MG63 (cell line): ENCODE results near the gene KRTAP6-3. TPM values are rescaled to one million over a fixed set of nuclear protein-coding genes. Genes with fewer than 3 reads are reported as not detected.

Source experiments
- DNase-seq: peaks from one replicate; pipeline ENCODE4 v3.0.0-alpha.2; 2020
- H3K27me3 ChIP-seq: fragments of 250-450 bp; sonication (Bioruptor Pico); 2 replicates; pipeline ENCODE4 v1.5.1; 2020; ENCODE audit warnings: mild to moderate bottlenecking, moderate library complexity
- H3K36me3 ChIP-seq: fragments of 250-450 bp; sonication (Bioruptor Pico); 2 replicates; pipeline ENCODE4 v1.5.1; 2020; ENCODE audit warnings: mild to moderate bottlenecking, moderate library complexity
- H3K4me3 ChIP-seq: fragments of 250-450 bp; sonication (Bioruptor Pico); 2 replicates; pipeline ENCODE4 v1.5.1; 2020; ENCODE audit warnings: mild to moderate bottlenecking, moderate library complexity
- H3K9me3 ChIP-seq: fragments of 250-450 bp; sonication (Bioruptor Pico); 2 replicates; pipeline ENCODE4 v1.5.1; 2020; ENCODE audit warnings: mild to moderate bottlenecking, moderate library complexity
- total RNA-seq: library from RNA; depleted of rRNA; stranded (reverse); fragments of >200 nt; shearing (Covaris generic); gene quantifications from 2 replicates; pipeline ENCODE4 v1.2.3, GENCODE V29; 2014; ENCODE audit warnings: low replicate concordance; rRNA removed

KRTAP6-3 gene
- total RNA-seq, 1 experiment from 2014 or later: not detected

DNA sequence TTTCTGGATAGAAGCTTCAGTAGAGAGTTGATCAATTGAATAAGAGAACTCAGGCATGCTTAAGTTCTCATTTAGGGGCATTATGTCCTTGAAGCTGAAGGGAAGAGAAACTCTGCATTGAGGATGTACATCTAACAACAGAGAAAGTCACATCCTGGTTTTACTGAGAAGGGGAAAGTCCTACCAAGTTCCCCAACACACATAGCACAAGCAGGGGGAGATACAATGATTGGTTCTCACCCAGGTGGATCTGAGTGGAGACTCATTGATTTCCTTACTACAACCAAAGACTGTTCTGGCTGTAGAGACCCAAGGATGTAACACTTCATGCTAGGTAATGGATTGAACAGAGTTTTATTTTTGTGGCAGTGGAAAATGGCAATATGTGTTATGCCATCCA is 23.0 kb downstream of the KRTAP6-3 start:
- DNase-seq: no peak
- Histone ChIP-seq H3K4me3 (no peak overlapping the region), H3K36me3 (no peaks in the 10 kb centered on the region), H3K27me3 (no peaks in the 10 kb centered on the region), H3K9me3 (no peaks in the 10 kb centered on the region)

DNA sequence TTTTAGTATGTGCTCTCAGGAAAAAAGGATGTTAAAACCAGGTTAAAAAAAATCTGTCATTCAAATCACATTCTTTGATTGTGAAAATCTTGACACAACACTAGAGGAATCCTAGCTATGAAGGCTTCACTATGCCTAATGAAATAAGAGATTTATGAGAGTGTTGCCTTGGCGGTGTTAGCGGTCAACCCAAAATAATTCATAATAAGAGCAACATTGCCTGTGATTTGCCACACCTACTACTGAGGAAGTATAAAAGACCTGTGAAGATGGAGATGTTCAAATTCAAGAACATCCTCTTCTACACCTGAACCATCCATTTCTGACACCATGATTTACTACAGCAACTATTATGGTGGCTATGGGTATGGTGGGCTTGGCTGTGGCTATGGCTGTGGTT is 23.9 kb downstream of the KRTAP6-3 start, which contains the start of gene KRTAP20-1:
TSS of gene KRTAP20-1 (plus strand) at position 301 of the 400 bp plus-strand sequence. CDS start at position 331, 30 bp downstream.
- H3K4me3 ChIP-seq: no peak within 1 kb of the TSS
- H3K36me3 ChIP-seq: no peaks in the 10 kb centered on the region
- H3K27me3 ChIP-seq: no peaks in the 10 kb centered on the region
- DNase-seq: no peak
- no peaks in the 10 kb centered on the region for H3K9me3 ChIP-seq

DNA sequence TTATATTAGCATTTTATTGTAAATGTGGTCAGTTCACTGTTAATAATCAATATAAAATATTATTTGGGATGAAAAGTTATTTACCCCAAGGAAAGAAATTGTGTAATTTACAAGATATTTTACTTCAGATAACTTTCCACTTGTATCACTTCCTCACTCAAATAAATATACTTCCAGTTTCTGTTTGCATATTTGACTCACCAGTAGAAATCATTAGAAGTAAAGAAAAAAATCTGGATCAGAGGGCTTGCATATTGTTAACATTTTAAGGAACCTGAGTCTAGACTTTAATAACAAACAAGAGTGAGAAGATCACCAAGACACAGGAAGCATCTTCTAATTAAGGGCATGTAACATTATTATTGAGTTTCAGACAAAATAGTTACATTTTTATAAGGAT is 27.8 kb downstream of the KRTAP6-3 start:
- Histone ChIP-seq H3K4me3 (no peak overlapping the region), H3K9me3 (no peaks in the 10 kb centered on the region), H3K36me3 (no peaks in the 10 kb centered on the region), H3K27me3 (no peaks in the 10 kb centered on the region)
- no peak for DNase-seq

DNA sequence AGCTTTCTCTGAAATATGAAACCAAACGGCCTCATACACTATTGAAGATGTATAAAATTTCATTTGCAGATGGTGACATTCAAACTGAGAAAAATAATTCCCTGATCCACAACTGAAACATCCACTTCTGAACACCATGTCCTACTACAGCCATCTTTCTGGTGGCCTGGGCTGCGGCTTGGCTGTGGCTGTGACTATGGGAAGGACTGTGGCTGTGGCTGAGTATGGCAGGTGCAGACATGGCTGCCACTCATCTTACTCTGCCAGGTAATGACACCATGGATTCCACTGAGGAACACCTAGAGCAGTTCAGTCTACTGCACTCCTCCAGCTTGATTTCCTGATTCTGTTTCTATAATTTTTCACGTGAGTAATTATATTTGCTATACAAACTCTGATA is 28.3 kb downstream of the KRTAP6-3 start, which contains the start of gene KRTAP20-4:
TSS of gene KRTAP20-4 (plus strand) at position 106 of the 400 bp plus-strand sequence.
- no peak for DNase-seq
- no peak within 1 kb of the TSS for H3K4me3 ChIP-seq
- no peaks in the 10 kb centered on the region for H3K9me3 ChIP-seq
- H3K27me3 ChIP-seq: no peaks in the 10 kb centered on the region
- no peaks in the 10 kb centered on the region for H3K36me3 ChIP-seq

DNA sequence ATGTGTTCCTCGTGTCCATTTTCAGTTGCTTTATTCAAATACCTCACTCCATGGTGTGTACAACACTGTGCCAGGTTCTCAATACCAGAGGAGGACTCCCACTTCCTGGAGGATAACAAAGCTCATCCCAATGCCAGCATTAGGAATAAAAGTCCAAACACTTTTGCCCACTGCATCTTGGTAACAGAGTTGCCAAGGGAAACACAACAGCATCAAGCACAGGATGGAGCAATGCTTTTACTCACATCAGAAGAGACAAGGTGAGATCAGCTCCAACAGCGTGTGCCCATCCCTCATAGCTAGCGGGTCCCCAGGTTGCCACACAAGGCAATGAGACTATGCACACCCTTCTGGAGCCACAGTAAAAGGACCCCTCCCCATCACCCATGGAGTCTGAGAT is 31.1 kb downstream of the KRTAP6-3 start:
- Histone ChIP-seq H3K4me3 (no peak overlapping the region), H3K36me3 (no peaks in the 10 kb centered on the region), H3K9me3 (no peaks in the 10 kb centered on the region), H3K27me3 (no peaks in the 10 kb centered on the region)
- DNase-seq: no peak

DNA sequence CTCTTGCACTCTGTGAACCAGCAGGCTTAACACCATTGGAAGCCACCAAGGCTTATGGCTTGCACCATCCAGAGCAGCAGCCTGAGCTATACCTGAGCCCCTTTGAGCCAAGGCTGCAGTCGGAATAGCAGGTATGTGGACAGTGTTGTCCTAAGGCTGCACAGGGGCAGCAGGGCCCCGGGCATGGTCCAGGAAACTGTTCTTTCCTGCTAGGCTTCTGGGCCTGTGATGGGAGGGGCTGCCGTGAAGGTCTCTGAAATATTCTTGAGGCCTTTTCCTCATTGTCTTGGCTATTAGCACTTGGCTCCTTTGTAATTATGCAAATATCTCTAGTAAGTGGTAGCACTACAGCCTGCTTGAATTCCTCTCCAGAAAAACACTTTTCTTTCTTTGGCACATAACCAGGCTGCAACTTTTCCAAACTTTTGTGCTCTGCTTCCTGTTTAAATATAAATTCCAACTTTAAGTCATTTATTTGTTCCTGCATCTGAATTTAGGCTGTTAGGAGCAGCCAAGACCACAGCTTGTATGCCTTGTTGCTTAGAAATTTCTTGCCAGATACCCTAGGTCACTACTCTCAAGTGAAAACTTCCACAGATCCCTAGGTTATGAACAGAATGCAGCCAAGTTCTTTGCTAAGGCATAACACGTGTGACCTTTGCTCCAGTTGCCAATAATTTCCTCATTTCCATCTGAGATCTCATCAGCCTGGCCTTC is 33.4 kb downstream of the KRTAP6-3 start:
- no peak overlapping the region for H3K4me3 ChIP-seq
- H3K36me3 ChIP-seq: no peaks in the 10 kb centered on the region
- no peaks in the 10 kb centered on the region for H3K27me3 ChIP-seq
- DNase-seq: no peak
- H3K9me3 ChIP-seq: no peaks in the 10 kb centered on the region

DNA sequence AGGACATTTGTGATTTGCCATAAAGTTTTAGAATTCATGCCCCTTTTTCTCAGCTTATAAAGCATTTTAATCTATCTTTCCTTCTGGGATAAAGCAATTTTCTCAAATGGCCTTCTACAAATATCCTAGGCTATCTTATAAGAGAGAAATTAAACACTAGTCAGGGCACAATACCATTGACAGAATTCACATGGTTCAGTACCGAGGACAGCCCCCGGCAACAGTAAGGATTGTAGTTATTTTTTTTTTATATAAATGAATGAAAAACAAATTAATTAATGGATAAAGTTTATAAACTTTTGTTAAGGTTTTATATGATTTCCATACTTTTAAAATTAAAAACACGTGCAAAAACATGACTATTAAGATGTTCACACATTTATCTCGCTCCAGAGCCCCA is 35.9 kb downstream of the KRTAP6-3 start:
- no peak overlapping the region for H3K4me3 ChIP-seq
- no peaks in the 10 kb centered on the region for H3K27me3 ChIP-seq
- no peaks in the 10 kb centered on the region for H3K36me3 ChIP-seq
- no peak for DNase-seq
- H3K9me3 ChIP-seq: no peaks in the 10 kb centered on the region

DNA sequence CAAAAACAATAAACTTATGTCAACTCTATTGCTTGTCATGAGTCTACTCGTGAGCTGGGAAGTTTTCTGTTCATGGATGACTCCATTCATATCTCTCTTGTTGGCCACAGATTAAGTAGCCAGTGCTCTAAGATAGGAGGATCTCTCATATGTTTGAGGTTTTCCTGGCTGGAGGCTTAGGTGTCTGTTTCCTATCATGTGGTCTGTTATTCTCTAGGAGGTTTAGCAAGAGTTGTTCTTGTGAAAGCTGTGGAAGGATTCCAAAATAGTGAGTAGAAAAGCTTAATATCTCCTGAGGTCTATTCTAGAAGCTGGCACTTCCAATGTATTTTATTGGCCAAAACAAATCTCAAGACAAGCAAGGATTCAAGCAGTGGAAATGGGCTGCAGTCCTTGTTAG is 37.0 kb downstream of the KRTAP6-3 start:
- DNase-seq: no peak
- Histone ChIP-seq H3K9me3 (no peaks in the 10 kb centered on the region), H3K27me3 (no peaks in the 10 kb centered on the region), H3K36me3 (no peaks in the 10 kb centered on the region), H3K4me3 (no peak overlapping the region)

DNA sequence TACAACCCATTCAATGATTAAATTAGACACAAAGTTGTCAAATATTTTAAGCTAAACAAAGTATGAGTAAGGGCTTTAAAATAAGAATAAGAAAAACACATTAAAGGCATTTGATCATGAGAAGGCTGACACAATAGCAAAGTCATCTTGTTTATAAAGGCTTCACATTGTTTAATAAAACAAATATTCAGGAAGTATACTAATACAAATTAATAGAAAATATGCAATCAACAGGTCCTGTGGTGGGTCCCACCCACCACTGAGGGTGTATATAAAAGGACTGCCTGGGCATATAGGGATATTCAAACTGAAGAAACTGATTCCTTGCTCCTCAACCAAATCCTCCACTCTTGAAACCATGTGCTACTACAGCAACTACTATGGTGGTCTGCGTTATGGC is 42.7 kb downstream of the KRTAP6-3 start, which contains the start of gene KRTAP20-2:
TSS of gene KRTAP20-2 (plus strand) at position 301 of the 400 bp plus-strand sequence. CDS start at position 359, 58 bp downstream.
- Histone ChIP-seq H3K9me3 (no peaks in the 10 kb centered on the region), H3K27me3 (no peaks in the 10 kb centered on the region), H3K4me3 (no peak within 1 kb of the TSS), H3K36me3 (no peaks in the 10 kb centered on the region)
- no peak for DNase-seq

DNA sequence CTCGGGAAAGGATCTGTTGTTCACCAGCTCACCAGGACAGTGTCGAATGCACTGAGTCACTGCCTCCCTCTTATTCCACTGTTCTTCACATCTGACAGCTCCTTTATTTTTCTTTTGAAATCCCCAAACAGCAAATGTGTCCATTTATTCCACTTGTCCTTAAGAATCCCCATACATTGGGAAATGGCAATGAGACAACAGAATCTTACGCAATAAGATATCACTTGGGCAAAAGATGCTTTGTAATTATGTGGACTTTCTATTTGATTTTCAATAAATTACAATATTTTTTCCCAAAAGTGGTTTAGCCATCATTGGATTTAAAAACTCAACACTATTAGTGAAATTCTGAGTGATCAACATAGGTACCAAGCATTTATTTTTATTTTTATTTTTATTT is 46.4 kb downstream of the KRTAP6-3 start:
- Histone ChIP-seq H3K4me3 (no peak overlapping the region), H3K9me3 (no peaks in the 10 kb centered on the region), H3K27me3 (no peaks in the 10 kb centered on the region), H3K36me3 (no peaks in the 10 kb centered on the region)
- DNase-seq: no peak

DNA sequence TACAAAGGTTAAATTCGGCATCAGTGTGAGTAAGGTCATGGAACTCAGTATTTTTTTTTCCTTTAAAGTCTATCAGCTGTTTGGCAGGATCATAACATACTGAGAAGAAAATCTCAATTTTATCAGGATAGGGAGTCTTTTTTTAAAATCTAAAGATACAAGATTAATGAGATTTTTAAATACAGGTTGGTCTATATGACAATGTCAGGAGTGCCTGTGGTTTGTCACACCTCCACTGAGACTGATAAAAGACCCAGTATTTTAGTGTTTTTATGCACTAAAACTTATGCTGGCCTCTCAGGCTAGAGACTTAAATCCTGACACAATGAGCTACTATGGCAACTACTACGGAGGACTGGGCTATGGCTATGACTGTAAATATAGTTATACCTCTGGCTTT is 50.3 kb downstream of the KRTAP6-3 start, which contains the start of gene KRTAP20-3:
TSS of gene KRTAP20-3 (plus strand) at position 301 of the 400 bp plus-strand sequence.
- no peak for DNase-seq

More for the DNA sequence above, 50.3 kb downstream of the KRTAP6-3 start, which contains the start of gene KRTAP20-3:
- H3K9me3 ChIP-seq: no peaks in the 10 kb centered on the region
- no peaks in the 10 kb centered on the region for H3K36me3 ChIP-seq
- H3K4me3 ChIP-seq: no peak within 1 kb of the TSS
- no peaks in the 10 kb centered on the region for H3K27me3 ChIP-seq

Other genes starting within 250 kb of the KRTAP6-3 start
- gene KRTAP23-1, start 243.8 kb upstream of the KRTAP6-3 start, total RNA-seq: not detected in 2 replicates
- gene KRTAP13-2, start 220.2 kb upstream of the KRTAP6-3 start, total RNA-seq: not detected in 2 replicates
- gene KRTAP13-1, start 196.4 kb upstream of the KRTAP6-3 start, total RNA-seq: not detected in 2 replicates
- gene KRTAP13-3, start 166.5 kb upstream of the KRTAP6-3 start, total RNA-seq: not detected in 2 replicates
- gene KRTAP13-4, start 162.2 kb upstream of the KRTAP6-3 start, total RNA-seq: not detected in 2 replicates
- not detected in 2 replicates for gene KRTAP15-1, start 152.2 kb upstream of the KRTAP6-3 start, total RNA-seq
- not detected in 2 replicates for gene KRTAP19-1, start 112.1 kb upstream of the KRTAP6-3 start, total RNA-seq
- gene KRTAP19-2, start 105.0 kb upstream of the KRTAP6-3 start, total RNA-seq: not detected in 2 replicates
- gene KRTAP19-3, start 100.4 kb upstream of the KRTAP6-3 start, total RNA-seq: not detected in 2 replicates
- not detected in 2 replicates for gene KRTAP19-4, start 95.3 kb upstream of the KRTAP6-3 start, total RNA-seq
- gene KRTAP19-5, start 90.3 kb upstream of the KRTAP6-3 start, total RNA-seq: not detected in 2 replicates
- gene KRTAP19-6, start 50.6 kb upstream of the KRTAP6-3 start, total RNA-seq: not detected in 2 replicates
- not detected in 2 replicates for gene KRTAP19-7, start 31.1 kb upstream of the KRTAP6-3 start, total RNA-seq
- not detected in 2 replicates for gene KRTAP22-2, start 2.0 kb upstream of the KRTAP6-3 start, total RNA-seq
- not detected in 2 replicates for gene KRTAP6-2, start 6.5 kb downstream of the KRTAP6-3 start, total RNA-seq
- gene KRTAP22-1, start 8.6 kb downstream of the KRTAP6-3 start, total RNA-seq: not detected in 2 replicates
- not detected in 2 replicates for gene KRTAP6-1, start 21.5 kb downstream of the KRTAP6-3 start, total RNA-seq
- gene KRTAP20-1, start 24.0 kb downstream of the KRTAP6-3 start, total RNA-seq: not detected in 2 replicates
- gene KRTAP20-4, start 28.2 kb downstream of the KRTAP6-3 start, total RNA-seq: not detected in 2 replicates
- gene KRTAP20-2, start 42.8 kb downstream of the KRTAP6-3 start, total RNA-seq: not detected in 2 replicates
- gene KRTAP20-3, start 50.4 kb downstream of the KRTAP6-3 start, total RNA-seq: not detected in 2 replicates
- not detected in 2 replicates for gene KRTAP21-3, start 126.3 kb downstream of the KRTAP6-3 start, total RNA-seq
- gene KRTAP21-2, start 154.8 kb downstream of the KRTAP6-3 start, total RNA-seq: not detected in 2 replicates
- not detected in 2 replicates for gene KRTAP21-1, start 163.0 kb downstream of the KRTAP6-3 start, total RNA-seq
- not detected in 2 replicates for gene KRTAP8-1, start 220.8 kb downstream of the KRTAP6-3 start, total RNA-seq
- not detected in 2 replicates for gene KRTAP7-1, start 237.3 kb downstream of the KRTAP6-3 start, total RNA-seq